Measurements from ENCODE around the gene COL24A1. TPM values are rescaled to one million over a fixed set of nuclear protein-coding genes. Genes with fewer than 3 reads are reported as not detected.

The COL24A1 gene
- total and polyA plus RNA-seq, 2 experiments from 2014 or later: 0.22 to 0.23 TPM

DNA sequence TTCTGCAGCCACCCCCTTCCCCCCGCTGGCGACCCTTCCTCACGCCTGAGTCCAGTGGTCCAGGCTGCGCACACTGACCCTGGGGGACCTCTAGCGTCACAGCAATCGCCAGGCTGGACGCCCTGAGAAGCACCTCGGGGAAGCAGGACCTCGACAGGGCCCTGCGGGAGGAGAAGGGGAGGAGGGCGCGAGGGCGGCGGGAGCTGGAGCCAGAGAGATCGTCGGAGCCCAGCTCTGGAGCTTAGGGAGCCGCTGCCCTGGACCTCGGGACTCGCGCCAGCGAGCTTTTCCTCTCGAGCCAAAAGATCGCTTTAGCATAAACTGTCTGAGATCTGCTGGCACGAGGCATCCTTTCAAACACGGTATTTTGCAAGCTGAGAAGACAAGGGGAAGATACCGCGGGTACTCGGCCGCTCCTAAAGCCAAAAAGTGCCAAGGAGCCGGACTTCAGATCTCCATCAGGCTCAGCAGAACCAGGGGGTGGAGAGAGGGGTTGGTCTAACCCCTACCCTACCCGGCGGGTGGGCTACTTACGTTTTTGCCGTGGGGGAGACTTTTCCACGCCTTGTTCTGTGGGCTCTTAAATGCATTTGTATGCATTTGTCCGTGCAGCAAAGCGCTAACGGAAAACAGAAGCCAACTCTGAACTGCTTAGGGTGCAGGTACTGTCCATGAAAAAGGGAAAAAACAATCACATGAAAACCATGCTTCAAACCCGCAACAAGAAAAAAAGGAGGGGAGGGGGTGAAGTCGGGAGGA lies 586 bp downstream of the COL24A1 start:
- Histone ChIP-seq H3K4me2 (ENCODE audit: unreplicated experiment) (peak overlapping the region; percentile 81), H3K4me1 (ENCODE audit: insufficient read depth) (peaks cover 27% of the 10 kb centered on the region), H3K9me3 (ENCODE audit: low read depth) (no peaks in the 10 kb centered on the region), H2AFZ (peak overlapping the region; percentile 89), H4K20me1 (ENCODE audit: insufficient read depth) (no peaks in the 10 kb centered on the region), H3F3A (ENCODE audit: insufficient read depth) (peaks cover 11% of the 10 kb centered on the region), H3K27me3 (replicated peaks; ENCODE audit: insufficient read depth) (no peaks in the 10 kb centered on the region), H3K36me3 (ENCODE audit: low read depth) (no peaks in the 10 kb centered on the region), H3K4me3 (peak overlapping the region; percentile 63), H3K9me2 (ENCODE audit: insufficient read depth) (no peaks in the 10 kb centered on the region), H3K27ac (no peak overlapping the region), H3K79me2 (ENCODE audit: insufficient read depth) (no peaks in the 10 kb centered on the region), H3K9ac (peak overlapping the region; percentile 2; the same call in 1 of the 2 replicates)
- in situ Hi-C loops (cut with MboI): no loop called here
- 2 to 7% methylated on average over 25 to 40 of the region's 40 CpGs for WGBS, 2 experiments (ENCODE audit: low coverage in 1 of 2, low lambda C conversion rate in 2 of 2, missing lambda C conversion rate in 2 of 2)
- TF ChIP-seq EZH2 (IDR thresholded peaks at IDR 0.05; ENCODE audit: insufficient read depth, poor library complexity, severe bottlenecking): no peak
- TF ChIP-seq EZH2phosphoT487 (IDR thresholded peaks at IDR 0.05; ENCODE audit: insufficient read depth, low read depth): no peak
- peak; percentile 63 for DNase-seq

DNA sequence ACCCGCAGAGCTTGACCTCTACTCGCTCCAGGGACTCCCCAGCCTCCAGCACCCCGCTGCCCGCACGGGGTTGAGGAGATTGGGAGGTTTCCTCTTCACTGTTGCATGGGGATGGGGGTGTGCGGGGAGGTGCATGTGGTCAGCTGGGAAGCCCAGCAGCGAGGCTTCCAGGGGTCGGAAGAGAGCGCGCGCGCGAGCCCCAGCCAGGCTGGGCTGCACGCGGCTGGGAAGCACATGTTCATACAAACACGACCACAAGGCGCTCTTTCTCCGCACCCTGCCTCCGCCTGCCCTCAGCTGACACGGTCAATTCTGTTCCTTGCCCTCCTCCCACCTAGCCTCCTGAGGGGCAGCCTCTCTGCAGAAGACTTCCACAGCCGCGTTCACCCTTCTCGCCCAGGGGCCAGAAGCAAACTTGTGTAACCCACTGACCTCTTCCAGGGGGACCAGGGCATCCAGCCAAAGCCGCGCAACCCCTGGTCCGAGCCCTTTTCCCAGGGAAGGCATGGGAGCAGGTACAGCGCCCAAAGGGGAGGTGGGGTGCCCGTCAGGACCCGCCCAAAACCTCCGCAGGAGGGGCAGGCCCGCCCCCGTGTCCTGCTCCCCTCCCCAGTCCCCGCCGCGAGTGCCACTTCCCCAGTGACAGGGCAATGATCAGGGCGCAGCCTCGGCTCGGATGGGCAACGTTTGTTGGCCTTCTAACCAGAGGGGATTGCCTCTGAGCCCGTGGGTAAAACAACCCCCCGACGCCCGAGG lies 1.3 kb downstream of the COL24A1 start:
- Histone ChIP-seq H3K9me2 (ENCODE audit: insufficient read depth) (no peaks in the 10 kb centered on the region), H3K9ac (no peak overlapping the region), H4K20me1 (ENCODE audit: insufficient read depth) (no peaks in the 10 kb centered on the region), H3K27ac (peak overlapping the region; percentile 29), H3K27me3 (replicated peaks; ENCODE audit: insufficient read depth) (no peaks in the 10 kb centered on the region), H3K4me3 (peak overlapping the region; percentile 63), H3K9me3 (ENCODE audit: low read depth) (no peaks in the 10 kb centered on the region), H3K36me3 (ENCODE audit: low read depth) (no peaks in the 10 kb centered on the region), H3K79me2 (ENCODE audit: insufficient read depth) (no peaks in the 10 kb centered on the region), H3K4me2 (ENCODE audit: unreplicated experiment) (peak overlapping the region; percentile 81), H3K4me1 (ENCODE audit: insufficient read depth) (peaks cover 34% of the 10 kb centered on the region), H2AFZ (peak overlapping the region; percentile 89), H3F3A (ENCODE audit: insufficient read depth) (peaks cover 19% of the 10 kb centered on the region)
- 8 to 11% methylated on average over 29 to 33 of the region's 43 CpGs for WGBS, 2 experiments (ENCODE audit: low coverage in 1 of 2, low lambda C conversion rate in 2 of 2, missing lambda C conversion rate in 2 of 2)
- DNase-seq: peak; percentile 59
- TF ChIP-seq EZH2 (IDR thresholded peaks at IDR 0.05; ENCODE audit: insufficient read depth, poor library complexity, severe bottlenecking) (no peak), EZH2phosphoT487 (IDR thresholded peaks at IDR 0.05; ENCODE audit: insufficient read depth, low read depth) (no peak)
- in situ Hi-C loops (cut with MboI): no loop called here

DNA sequence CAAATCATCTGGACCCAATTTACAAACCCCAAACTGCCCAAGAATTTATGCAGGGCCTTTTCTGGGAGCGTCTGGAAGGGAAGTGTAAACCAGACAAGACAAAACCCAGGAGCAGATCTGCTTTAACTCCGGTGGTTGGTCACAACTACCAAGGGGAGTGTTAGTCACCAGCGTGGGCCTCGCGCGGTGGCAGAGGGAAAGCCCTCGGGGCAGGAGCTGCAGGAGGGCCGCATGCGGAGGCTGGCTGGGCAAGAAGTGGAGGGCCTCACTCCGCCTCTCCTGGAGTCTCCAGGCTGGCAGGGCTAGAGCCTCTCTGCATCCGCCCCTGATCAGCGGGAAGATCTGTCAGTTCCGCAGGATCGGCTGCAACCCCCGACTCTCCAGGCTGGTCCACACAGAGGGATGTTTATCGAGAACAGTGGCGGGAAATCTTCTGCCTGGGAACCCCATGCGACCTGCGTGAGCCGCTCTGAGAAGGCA lies 2.0 kb downstream of the COL24A1 start:
- H3K79me2 ChIP-seq (ENCODE audit: insufficient read depth): no peaks in the 10 kb centered on the region
- 17% methylated on average over 17 to 20 of the region's 20 CpGs for WGBS, 2 experiments (ENCODE audit: low coverage in 1 of 2, low lambda C conversion rate in 2 of 2, missing lambda C conversion rate in 2 of 2)
- H3K4me2 ChIP-seq (ENCODE audit: unreplicated experiment): peak overlapping the region; percentile 81
- no peaks in the 10 kb centered on the region for H3K9me3 ChIP-seq (ENCODE audit: low read depth)
- H4K20me1 ChIP-seq (ENCODE audit: insufficient read depth): no peaks in the 10 kb centered on the region
- in situ Hi-C loops (cut with MboI): no loop called here
- H3K36me3 ChIP-seq (ENCODE audit: low read depth): no peaks in the 10 kb centered on the region
- H3K4me3 ChIP-seq: peak overlapping the region; percentile 63; the same call in 1 of the 2 replicates
- H3F3A ChIP-seq (ENCODE audit: insufficient read depth): peaks cover 21% of the 10 kb centered on the region
- H3K4me1 ChIP-seq (ENCODE audit: insufficient read depth): peaks cover 36% of the 10 kb centered on the region
- no peaks in the 10 kb centered on the region for H3K9me2 ChIP-seq (ENCODE audit: insufficient read depth)
- peak overlapping the region; percentile 89 for H2AFZ ChIP-seq
- no peak overlapping the region for H3K9ac ChIP-seq
- peak overlapping the region; percentile 29 for H3K27ac ChIP-seq
- TF ChIP-seq EZH2phosphoT487 (IDR thresholded peaks at IDR 0.05; ENCODE audit: insufficient read depth, low read depth) (no peak), EZH2 (IDR thresholded peaks at IDR 0.05; ENCODE audit: insufficient read depth, poor library complexity, severe bottlenecking) (no peak)
- H3K27me3 ChIP-seq (replicated peaks; ENCODE audit: insufficient read depth): no peaks in the 10 kb centered on the region
- peak; percentile 90 for DNase-seq

DNA sequence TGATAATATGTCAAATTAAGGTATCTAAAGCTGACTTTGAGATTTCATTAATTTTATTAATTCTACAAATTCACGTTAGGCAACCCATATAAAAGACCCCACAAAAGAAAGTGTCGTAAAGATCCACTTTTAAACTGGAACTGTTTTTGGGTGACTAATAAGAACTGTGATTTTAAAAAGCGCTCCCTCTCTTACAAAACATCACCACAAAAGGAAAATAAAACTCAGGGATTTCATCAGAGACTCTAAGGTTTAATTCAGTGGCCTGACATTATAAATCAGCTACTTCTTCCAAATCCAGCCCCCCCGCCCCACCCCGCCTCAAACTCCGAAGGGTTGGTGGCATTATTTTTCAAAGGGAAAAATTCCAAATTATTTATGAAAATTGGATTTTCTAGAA lies 2.7 kb downstream of the COL24A1 start:
- 86 to 93% methylated on average over 6 of the region's 6 CpGs for WGBS, 2 experiments (ENCODE audit: low coverage in 1 of 2, low lambda C conversion rate in 2 of 2, missing lambda C conversion rate in 2 of 2)
- Histone ChIP-seq H3K4me2 (ENCODE audit: unreplicated experiment) (no peak overlapping the region), H3K4me3 (no peak overlapping the region), H3K9me3 (ENCODE audit: low read depth) (no peaks in the 10 kb centered on the region), H3F3A (ENCODE audit: insufficient read depth) (peaks cover 21% of the 10 kb centered on the region), H3K36me3 (ENCODE audit: low read depth) (no peaks in the 10 kb centered on the region), H3K27ac (no peak overlapping the region), H3K79me2 (ENCODE audit: insufficient read depth) (no peaks in the 10 kb centered on the region), H2AFZ (no peak overlapping the region), H3K9me2 (ENCODE audit: insufficient read depth) (no peaks in the 10 kb centered on the region), H3K4me1 (ENCODE audit: insufficient read depth) (peaks cover 36% of the 10 kb centered on the region), H3K9ac (no peak overlapping the region), H3K27me3 (replicated peaks; ENCODE audit: insufficient read depth) (no peaks in the 10 kb centered on the region), H4K20me1 (ENCODE audit: insufficient read depth) (no peaks in the 10 kb centered on the region)
- no peak for TF ChIP-seq EZH2phosphoT487 (IDR thresholded peaks at IDR 0.05; ENCODE audit: insufficient read depth, low read depth)
- no peak for TF ChIP-seq EZH2 (IDR thresholded peaks at IDR 0.05; ENCODE audit: insufficient read depth, poor library complexity, severe bottlenecking)
- DNase-seq: peak; percentile 34
- in situ Hi-C loops (cut with MboI): no loop called here
